Transverse colon (tissue), 4 donors: ENCODE data around the gene PDIA5.

Experiments used
- CTCF ChIP-seq, 5 experiments: fragments of 200-600 bp in 3 of 5; fragments of 450-650 bp in 2 of 5; sonication (generic) in 3 of 5; IDR thresholded peaks; 1 replicate in 2 of 5; 2 replicates in 3 of 5; pipeline ENCODE4 v1.5.1; 2016 to 2017; ENCODE audit warnings: antibody characterized with exemption in 5 of 5, inconsistent platforms in 3 of 5, mild to moderate bottlenecking in 2 of 5, moderate library complexity in 1 of 5
- EP300 ChIP-seq: sonication (generic); formaldehyde crosslinking; IDR thresholded peaks from one replicate; pipeline ENCODE4 v1.6.1; 2017; ENCODE audit warnings: antibody characterized with exemption, low read depth
- POLR2A ChIP-seq: fragments of 450-650 bp; IDR thresholded peaks from one replicate; pipeline ENCODE4 v1.6.1; 2016; ENCODE audit warnings: antibody characterized with exemption, mild to moderate bottlenecking, moderate library complexity
- POLR2AphosphoS5 ChIP-seq, 3 donors: sonication (generic); formaldehyde crosslinking; IDR thresholded peaks; one replicate each; pipeline ENCODE4 v1.6.1; 2016; ENCODE audit warnings: antibody characterized with exemption in 3 of 3

- TF ChIP-seq CTCF (IDR thresholded peaks at IDR 0.05) (no peak), POLR2A (no peak), POLR2AphosphoS5 (IDR thresholded peaks at IDR 0.05) (no peak), EP300 (no peak)
Measured at GRCh38 chr3:123060054-123060453, 6.8 kb upstream of the PDIA5 start.
